IMR-90 (cell line): ENCODE data around the gene CDC73.

Experiments
- CHD1 ChIP-seq: IDR thresholded peaks from 2 replicates; pipeline ENCODE4 v1.6.1; 2012; ENCODE audit warnings: low read depth, low read length, improper control_type of control experiment
- FOS ChIP-seq: fragments of 150-350 bp; IDR thresholded peaks from 2 replicates; pipeline ENCODE4 v1.6.1; 2016; ENCODE audit warnings: low read depth, low read length
- POLR2A ChIP-seq: IDR thresholded peaks from 2 replicates; pipeline ENCODE4 v1.6.1; 2012; ENCODE audit warnings: mild to moderate bottlenecking, low read depth, low read length
- RAD21 ChIP-seq: IDR thresholded peaks from 2 replicates; pipeline ENCODE4 v1.6.1; 2012; ENCODE audit warnings: low read length, improper control_type of control experiment
- RCOR1 ChIP-seq: IDR thresholded peaks from 2 replicates; pipeline ENCODE4 v1.6.1; 2012; ENCODE audit warnings: mild to moderate bottlenecking, low read length, improper control_type of control experiment; ENCODE audit not compliant: insufficient replicate concordance
- RFX5 ChIP-seq: IDR thresholded peaks from 2 replicates; pipeline ENCODE4 v1.8.0; 2012; ENCODE audit warnings: low read depth, mild to moderate bottlenecking, low read length, moderate library complexity
- SMC3 ChIP-seq: fragments of 150-350 bp; IDR thresholded peaks from 2 replicates; pipeline ENCODE4 v1.6.1; 2016; ENCODE audit warnings: low read depth, mild to moderate bottlenecking, antibody characterized with exemption, low read length, moderate library complexity
- USF2 ChIP-seq: fragments of 150-350 bp; IDR thresholded peaks from 2 replicates; pipeline ENCODE4 v1.6.1; 2017; ENCODE audit warnings: mild to moderate bottlenecking, antibody characterized with exemption, low read length, low read depth
- TF ChIP-seq, protein P1 (sequence below): conservative IDR thresholded peaks from 2 replicates; pipeline ENCODE4 v1.5.1; 2012; ENCODE audit warnings: mild to moderate bottlenecking, low read depth, low read length, improper control_type of control experiment

GRCh38 chr1:193157360-193157759 is 35.5 kb downstream of the CDC73 start:
- no peak for TF ChIP-seq POLR2A
- TF ChIP-seq USF2: no peak
- TF ChIP-seq, protein P1, sequence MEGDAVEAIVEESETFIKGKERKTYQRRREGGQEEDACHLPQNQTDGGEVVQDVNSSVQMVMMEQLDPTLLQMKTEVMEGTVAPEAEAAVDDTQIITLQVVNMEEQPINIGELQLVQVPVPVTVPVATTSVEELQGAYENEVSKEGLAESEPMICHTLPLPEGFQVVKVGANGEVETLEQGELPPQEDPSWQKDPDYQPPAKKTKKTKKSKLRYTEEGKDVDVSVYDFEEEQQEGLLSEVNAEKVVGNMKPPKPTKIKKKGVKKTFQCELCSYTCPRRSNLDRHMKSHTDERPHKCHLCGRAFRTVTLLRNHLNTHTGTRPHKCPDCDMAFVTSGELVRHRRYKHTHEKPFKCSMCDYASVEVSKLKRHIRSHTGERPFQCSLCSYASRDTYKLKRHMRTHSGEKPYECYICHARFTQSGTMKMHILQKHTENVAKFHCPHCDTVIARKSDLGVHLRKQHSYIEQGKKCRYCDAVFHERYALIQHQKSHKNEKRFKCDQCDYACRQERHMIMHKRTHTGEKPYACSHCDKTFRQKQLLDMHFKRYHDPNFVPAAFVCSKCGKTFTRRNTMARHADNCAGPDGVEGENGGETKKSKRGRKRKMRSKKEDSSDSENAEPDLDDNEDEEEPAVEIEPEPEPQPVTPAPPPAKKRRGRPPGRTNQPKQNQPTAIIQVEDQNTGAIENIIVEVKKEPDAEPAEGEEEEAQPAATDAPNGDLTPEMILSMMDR: no peak
- no peak for TF ChIP-seq CHD1
- TF ChIP-seq RAD21: no peak
- no peak for TF ChIP-seq RFX5
- no peak for TF ChIP-seq RCOR1
- no peak for TF ChIP-seq SMC3
- TF ChIP-seq FOS: no peak
